Measurements from ENCODE around the gene PTPN14.

DNA sequence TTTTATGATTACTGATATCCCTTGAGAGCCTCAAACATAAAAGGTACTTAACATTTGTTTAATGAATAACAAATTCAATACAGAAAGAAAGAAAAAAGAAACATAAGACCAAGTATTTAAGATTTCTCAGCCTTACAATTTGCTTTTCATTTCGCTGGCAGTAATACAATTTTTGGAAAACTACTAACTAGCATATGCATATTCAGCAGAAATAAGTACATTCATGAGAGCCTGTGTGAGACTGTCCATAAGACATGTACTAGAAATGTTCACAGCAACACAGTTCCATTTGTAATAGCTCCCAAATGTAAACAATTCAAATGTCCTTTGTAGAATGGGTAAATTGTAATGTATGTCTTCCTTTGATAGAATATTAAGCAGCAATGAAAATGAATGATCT is 119.2 kb downstream of the PTPN14 start:
- TF ChIP-seq, protein P1, sequence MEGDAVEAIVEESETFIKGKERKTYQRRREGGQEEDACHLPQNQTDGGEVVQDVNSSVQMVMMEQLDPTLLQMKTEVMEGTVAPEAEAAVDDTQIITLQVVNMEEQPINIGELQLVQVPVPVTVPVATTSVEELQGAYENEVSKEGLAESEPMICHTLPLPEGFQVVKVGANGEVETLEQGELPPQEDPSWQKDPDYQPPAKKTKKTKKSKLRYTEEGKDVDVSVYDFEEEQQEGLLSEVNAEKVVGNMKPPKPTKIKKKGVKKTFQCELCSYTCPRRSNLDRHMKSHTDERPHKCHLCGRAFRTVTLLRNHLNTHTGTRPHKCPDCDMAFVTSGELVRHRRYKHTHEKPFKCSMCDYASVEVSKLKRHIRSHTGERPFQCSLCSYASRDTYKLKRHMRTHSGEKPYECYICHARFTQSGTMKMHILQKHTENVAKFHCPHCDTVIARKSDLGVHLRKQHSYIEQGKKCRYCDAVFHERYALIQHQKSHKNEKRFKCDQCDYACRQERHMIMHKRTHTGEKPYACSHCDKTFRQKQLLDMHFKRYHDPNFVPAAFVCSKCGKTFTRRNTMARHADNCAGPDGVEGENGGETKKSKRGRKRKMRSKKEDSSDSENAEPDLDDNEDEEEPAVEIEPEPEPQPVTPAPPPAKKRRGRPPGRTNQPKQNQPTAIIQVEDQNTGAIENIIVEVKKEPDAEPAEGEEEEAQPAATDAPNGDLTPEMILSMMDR (conservative IDR thresholded peaks at IDR 0.05 in 1 of 2, IDR thresholded peaks at IDR 0.05 in 1 of 2; ENCODE audit: extremely low read depth in 1 of 2, insufficient read depth in 1 of 2, low read depth in 1 of 2, low read length in 2 of 2): no peak
- TF ChIP-seq EZH2 (IDR thresholded peaks at IDR 0.05; ENCODE audit: borderline replicate concordance, low read length): no peak
